HK-2 (cell line): ENCODE data around the gene IRF2BPL.

Source experiments
- DNase-seq: peaks from one replicate; pipeline ENCODE4 v3.0.0-alpha.2; 2018; ENCODE audit not compliant: unreplicated experiment

IRF2BPL gene

GRCh38 chr14:77028384-77029231, at the start of gene IRF2BPL:
Gene IRF2BPL, minus strand, starts transcription at chr14:77028708. Its CDS starts 916 bp downstream, at chr14:77027792.
- peak; percentile 98 for DNase-seq

GRCh38 chr14:77077040-77077439, 48.5 kb upstream of the IRF2BPL start:
- DNase-seq: no peak

- DNase-seq: no peak
Measured at GRCh38 chr14:77076113-77076631, 47.7 kb upstream of the IRF2BPL start.

GRCh38 chr14:77074969-77075368, 46.5 kb upstream of the IRF2BPL start:
- DNase-seq: no peak

GRCh38 chr14:77071938-77072388, 43.5 kb upstream of the IRF2BPL start:
- peak; percentile 62 for DNase-seq

- DNase-seq: no peak
Measured at GRCh38 chr14:77069551-77069950, 41.0 kb upstream of the IRF2BPL start.

GRCh38 chr14:77068517-77069200, 40.2 kb upstream of the IRF2BPL start:
- DNase-seq: no peak

GRCh38 chr14:77067632-77068516, 39.4 kb upstream of the IRF2BPL start:
- peak; percentile 58 for DNase-seq

GRCh38 chr14:77066578-77067172, 38.2 kb upstream of the IRF2BPL start:
- DNase-seq: no peak

GRCh38 chr14:77065851-77066577, 37.5 kb upstream of the IRF2BPL start:
- DNase-seq: no peak

- no peak for DNase-seq
Measured at GRCh38 chr14:77064521-77065178, 36.1 kb upstream of the IRF2BPL start.

GRCh38 chr14:77063571-77064171, 35.2 kb upstream of the IRF2BPL start:
- DNase-seq: no peak

GRCh38 chr14:77062261-77062660, 33.8 kb upstream of the IRF2BPL start:
- no peak for DNase-seq

- DNase-seq: no peak
Measured at GRCh38 chr14:77061630-77062257, 33.2 kb upstream of the IRF2BPL start.

- DNase-seq: peak; percentile 60
Measured at GRCh38 chr14:77059276-77059915, 30.9 kb upstream of the IRF2BPL start.

- DNase-seq: no peak
Measured at GRCh38 chr14:77058785-77059184, 30.3 kb upstream of the IRF2BPL start.

- no peak for DNase-seq
Measured at GRCh38 chr14:77058117-77058516, 29.6 kb upstream of the IRF2BPL start.

GRCh38 chr14:77055981-77056380, 27.5 kb upstream of the IRF2BPL start:
- DNase-seq: no peak

GRCh38 chr14:77055306-77055705, 26.8 kb upstream of the IRF2BPL start:
- no peak for DNase-seq
